RWPE2 (cell line): Measurements from ENCODE around the gene SUCLG2.

Experiments
- ATAC-seq: fragments of 200-7000 bp; cut with Tn5 transposase; 3 replicates; pipeline ENCODE4 v1.9.1; 2021; ENCODE audit warnings: low read depth
- DNase-seq: peaks from one replicate; pipeline ENCODE4 v3.0.0-alpha.2; 2020; ENCODE audit warnings: low spot score
- H3K27ac ChIP-seq: fragments of 450-650 bp; 2 replicates; pipeline ENCODE4 v1.5.1; 2017; ENCODE audit warnings: mild to moderate bottlenecking; ENCODE audit not compliant: poor library complexity, severe bottlenecking
- H3K27me3 ChIP-seq: fragments of 250-450 bp; sonication (Bioruptor Pico); 2 replicates; pipeline ENCODE4 v1.5.1; 2021; ENCODE audit warnings: mild to moderate bottlenecking, moderate library complexity; ENCODE audit not compliant: insufficient read depth, poor library complexity, severe bottlenecking
- H3K36me3 ChIP-seq: fragments of 250-450 bp; sonication (Bioruptor Pico); 2 replicates; pipeline ENCODE4 v1.5.1; 2020; ENCODE audit warnings: low read depth, mild to moderate bottlenecking, moderate library complexity
- H3K4me1 ChIP-seq: fragments of 250-450 bp; sonication (Bioruptor Pico); 2 replicates; pipeline ENCODE4 v1.5.1; 2021; ENCODE audit warnings: mild to moderate bottlenecking, moderate library complexity; ENCODE audit not compliant: insufficient read depth, poor library complexity, severe bottlenecking
- H3K4me3 ChIP-seq: fragments of 250-450 bp; sonication (Bioruptor Pico); 2 replicates; pipeline ENCODE4 v1.5.1; 2021; ENCODE audit warnings: mild to moderate bottlenecking, moderate library complexity; ENCODE audit not compliant: severe bottlenecking
- H3K9me3 ChIP-seq: fragments of 250-450 bp; sonication (Bioruptor Pico); 2 replicates; pipeline ENCODE4 v1.5.1; 2021; ENCODE audit warnings: mild to moderate bottlenecking, moderate library complexity; ENCODE audit not compliant: severe bottlenecking
- CTCF ChIP-seq: fragments of 450-650 bp; IDR thresholded peaks from one replicate; pipeline ENCODE4 v1.5.1; 2017; ENCODE audit warnings: mild to moderate bottlenecking, moderate library complexity; ENCODE audit not compliant: poor library complexity, severe bottlenecking

SUCLG2 gene

DNA sequence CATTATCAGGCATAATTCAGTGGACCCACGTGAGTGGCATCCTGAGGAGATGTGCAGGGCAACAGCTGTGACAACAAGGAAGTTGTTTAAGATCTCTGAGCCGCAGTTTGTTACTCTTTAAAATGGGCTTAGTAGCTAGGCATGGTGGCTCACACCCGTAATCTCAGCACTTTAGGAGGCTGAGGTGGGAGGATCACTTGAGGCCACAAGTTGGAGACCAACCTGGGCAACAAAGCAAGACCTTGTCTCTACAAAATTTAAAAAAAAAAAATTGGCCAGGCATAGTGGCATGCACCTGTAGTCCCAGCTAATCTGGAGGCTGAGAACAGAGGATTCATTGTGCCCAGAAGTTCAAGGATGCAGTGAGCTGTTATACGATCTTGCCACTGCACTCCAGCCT is 12.2 kb downstream of the SUCLG2 start:
- Histone ChIP-seq H3K27ac (no peak overlapping the region), H3K9me3 (no peaks in the 10 kb centered on the region), H3K36me3 (peaks cover 17% of the 10 kb centered on the region; the same call in 1 of the 2 replicates), H3K4me1 (peaks cover 6% of the 10 kb centered on the region), H3K27me3 (no peaks in the 10 kb centered on the region), H3K4me3 (no peak overlapping the region)
- TF ChIP-seq CTCF, result no peak
- no peak for DNase-seq
- ATAC-seq, result no peak

DNA sequence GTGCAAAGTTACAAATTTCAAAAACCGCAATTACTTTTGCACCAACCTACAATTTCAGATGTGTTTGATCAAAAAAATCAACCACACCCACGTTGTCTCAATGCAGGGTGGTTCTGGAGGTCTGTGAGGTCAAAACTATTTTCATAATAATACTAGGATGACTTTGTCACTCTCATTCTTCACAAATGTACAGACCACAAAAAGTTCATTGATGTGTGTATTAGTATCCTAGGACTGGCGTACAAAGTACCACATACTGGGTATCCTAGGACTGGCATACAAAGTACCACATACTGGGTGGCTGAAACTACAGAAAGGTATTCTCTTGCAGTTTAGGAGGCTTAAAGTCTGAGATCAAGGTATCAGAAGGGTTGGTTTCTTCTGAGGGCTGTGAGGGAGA is 13.0 kb downstream of the SUCLG2 start:
- ATAC-seq, result no peak

DNA sequence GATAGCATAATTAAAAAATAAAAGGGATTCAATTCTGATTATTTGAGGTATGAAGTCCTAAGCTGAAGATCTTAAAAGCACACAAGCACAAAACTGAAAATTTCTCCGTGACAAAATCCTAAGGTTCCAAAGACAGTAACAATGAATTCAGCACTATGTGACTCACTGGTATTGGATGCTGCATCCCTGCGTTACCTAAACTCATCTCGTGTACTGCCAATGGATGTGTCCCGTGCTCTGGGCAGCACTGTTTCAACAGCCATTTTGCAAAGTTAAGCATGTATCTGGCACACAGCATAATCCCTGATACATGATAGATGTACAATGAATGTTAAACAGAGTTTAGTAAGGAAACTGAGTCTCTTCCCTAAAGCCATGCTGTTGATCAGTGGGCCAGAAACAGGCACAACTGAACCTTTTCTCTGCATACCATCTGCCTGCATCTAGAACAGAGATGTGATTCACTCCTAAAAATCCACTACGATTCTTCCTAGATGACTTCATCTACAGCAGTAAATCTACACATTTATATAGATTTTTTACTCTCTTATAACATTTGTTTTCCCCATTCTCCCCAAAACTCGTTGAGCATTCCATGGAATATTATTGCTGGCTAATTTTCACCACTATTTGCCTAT is 14.3 kb downstream of the SUCLG2 start:
- no peak for TF ChIP-seq CTCF
- no peak for ATAC-seq
- Histone ChIP-seq H3K9me3 (no peaks in the 10 kb centered on the region), H3K27ac (no peak overlapping the region), H3K4me3 (no peak overlapping the region), H3K27me3 (no peaks in the 10 kb centered on the region), H3K4me1 (peaks cover 5% of the 10 kb centered on the region), H3K36me3 (peaks cover 20% of the 10 kb centered on the region; the same call in 1 of the 2 replicates)
- no peak for DNase-seq

More for the DNA sequence above, 13.0 kb downstream of the SUCLG2 start:
- no peak overlapping the region for H3K4me3 ChIP-seq
- no peaks in the 10 kb centered on the region for H3K9me3 ChIP-seq
- peaks cover 20% of the 10 kb centered on the region; the same call in 1 of the 2 replicates for H3K36me3 ChIP-seq
- H3K4me1 ChIP-seq, result no peaks in the 10 kb centered on the region
- TF ChIP-seq CTCF, result no peak
- no peaks in the 10 kb centered on the region for H3K27me3 ChIP-seq
- no peak overlapping the region for H3K27ac ChIP-seq
- DNase-seq, result no peak

- peaks cover 21% of the 10 kb centered on the region for H3K36me3 ChIP-seq
- no peaks in the 10 kb centered on the region for H3K9me3 ChIP-seq
- no peak for DNase-seq
- no peak overlapping the region for H3K27ac ChIP-seq
- no peaks in the 10 kb centered on the region for H3K27me3 ChIP-seq
- no peak overlapping the region for H3K4me3 ChIP-seq
- ATAC-seq, result no peak
- TF ChIP-seq CTCF, result no peak
- H3K4me1 ChIP-seq, result peaks cover 5% of the 10 kb centered on the region
Measured at GRCh38 chr3:67637255-67637900, 17.0 kb downstream of the SUCLG2 start.

GRCh38 chr3:67635806-67636205 is 18.6 kb downstream of the SUCLG2 start:
- TF ChIP-seq CTCF, result no peak
- ATAC-seq (0 out of 3 replicates have a peak, but pooled peaks have one; percentile 11), DNase-seq (no peak)
- Histone ChIP-seq H3K9me3 (no peaks in the 10 kb centered on the region), H3K27ac (peak overlapping the region; percentile 38), H3K4me3 (no peak overlapping the region), H3K36me3 (peaks cover 21% of the 10 kb centered on the region), H3K27me3 (no peaks in the 10 kb centered on the region), H3K4me1 (peaks cover 5% of the 10 kb centered on the region)
